Jurkat, Clone E6-1 (cell line): ENCODE measurements around the gene CLCA4.

Source experiments
- DNase-seq: peaks from one replicate; pipeline ENCODE4 v3.0.0-alpha.2; 2011; ENCODE audit warnings: low read depth, low spot score
- H3K4me3 ChIP-seq: 2 replicates; pipeline ENCODE4 v1.5.1; 2011; ENCODE audit warnings: mild to moderate bottlenecking, low read length, control low read depth, moderate library complexity

Gene CLCA4

DNA sequence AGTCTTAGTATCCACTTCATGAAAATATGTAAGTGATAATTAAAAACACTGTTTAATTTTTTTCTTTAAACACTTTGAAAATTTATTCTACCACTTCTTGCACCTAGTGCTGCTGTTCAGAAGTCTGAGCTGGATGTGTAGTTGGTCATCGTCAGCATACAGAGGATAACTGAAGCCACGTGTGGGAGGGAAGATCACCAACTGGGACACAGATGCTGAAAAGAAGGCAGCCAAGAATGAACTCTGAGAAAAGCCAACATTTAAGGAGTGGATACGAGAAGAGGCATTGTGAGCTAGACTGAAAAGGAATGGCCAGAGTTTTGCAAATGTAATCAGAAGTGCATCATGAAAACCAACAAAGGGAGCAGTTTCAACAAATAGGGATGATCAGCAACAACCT is 24.6 kb upstream of the CLCA4 start:
- H3K4me3 ChIP-seq: no peak overlapping the region
- DNase-seq: no peak

GRCh38 chr1:86523670-86524354 is 23.1 kb upstream of the CLCA4 start:
- DNase-seq: no peak
- H3K4me3 ChIP-seq: no peak overlapping the region

GRCh38 chr1:86527306-86527705 is 19.6 kb upstream of the CLCA4 start:
- DNase-seq: no peak
- H3K4me3 ChIP-seq: no peak overlapping the region

- DNase-seq: no peak
Observed at GRCh38 chr1:86530211-86530845, 16.6 kb upstream of the CLCA4 start.

DNA sequence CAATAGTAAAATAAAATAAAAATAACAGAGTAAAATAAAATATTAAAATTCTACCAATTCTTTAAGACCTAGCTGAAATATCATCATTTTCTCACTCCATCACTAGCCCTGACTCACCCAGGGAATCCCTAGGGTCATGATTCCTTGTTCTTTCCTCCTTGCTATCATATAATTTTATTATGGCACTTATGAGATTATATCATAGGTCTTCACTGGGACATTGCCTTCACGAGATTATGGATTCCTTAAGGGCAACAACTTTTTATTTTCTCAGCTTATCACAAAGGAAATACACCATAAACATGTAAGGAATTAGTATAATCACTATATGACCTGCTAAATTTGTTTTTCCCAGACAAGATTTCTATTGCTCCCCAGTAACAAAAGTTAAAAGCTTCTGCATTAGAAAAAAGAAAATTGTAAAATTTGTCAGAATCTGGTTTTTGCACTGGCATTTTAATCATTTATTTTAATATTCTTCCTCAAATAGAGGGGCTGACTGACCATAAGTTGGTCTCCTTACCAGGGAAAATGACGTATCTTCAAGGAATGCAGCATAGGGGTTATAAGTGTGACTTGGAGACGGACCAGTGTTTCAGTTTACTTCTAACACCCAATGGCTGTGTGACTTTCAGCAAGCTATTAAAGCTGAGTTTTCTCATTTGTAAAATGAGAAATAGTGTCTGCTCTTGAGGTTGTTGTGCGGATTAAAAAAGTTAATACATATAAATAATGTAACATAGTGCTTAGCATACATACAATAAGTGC is 8.8 kb upstream of the CLCA4 start:
- no peak for DNase-seq
- no peak overlapping the region for H3K4me3 ChIP-seq

More at GRCh38 chr1:86530211-86530845, 16.6 kb upstream of the CLCA4 start:
- H3K4me3 ChIP-seq: no peak overlapping the region

DNA sequence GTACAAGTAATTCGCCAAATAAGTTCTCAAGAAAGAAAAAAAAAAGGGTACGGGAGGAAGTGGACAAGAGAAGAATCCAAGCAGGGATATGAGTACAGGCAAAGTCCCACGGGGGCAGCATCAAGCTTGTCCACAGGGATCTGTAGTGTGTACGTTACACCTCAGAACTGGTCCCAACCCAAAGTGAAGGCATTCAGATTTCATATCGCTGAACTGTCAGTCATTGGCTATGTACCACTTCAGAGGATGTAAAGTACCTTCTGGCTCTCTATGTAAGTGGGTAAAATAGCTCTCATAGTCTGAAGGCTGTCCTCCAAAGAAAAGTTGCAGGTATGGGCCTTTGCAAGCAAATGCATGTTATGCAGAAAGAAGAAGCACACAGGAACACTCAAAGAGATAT is 8.1 kb upstream of the CLCA4 start:
- H3K4me3 ChIP-seq: no peak overlapping the region
- no peak for DNase-seq

- DNase-seq: no peak
- H3K4me3 ChIP-seq: no peak overlapping the region
Observed at GRCh38 chr1:86541859-86542258, 5.0 kb upstream of the CLCA4 start.

GRCh38 chr1:86542631-86543030 is 4.2 kb upstream of the CLCA4 start:
- no peak overlapping the region for H3K4me3 ChIP-seq
- DNase-seq: no peak

- H3K4me3 ChIP-seq: no peak overlapping the region
- no peak for DNase-seq
Observed at GRCh38 chr1:86548839-86549238, 2.0 kb downstream of the CLCA4 start.

GRCh38 chr1:86551305-86551704 is 4.4 kb downstream of the CLCA4 start:
- no peak overlapping the region for H3K4me3 ChIP-seq
- DNase-seq: no peak

- no peak for DNase-seq
- no peak overlapping the region for H3K4me3 ChIP-seq
Observed at GRCh38 chr1:86552376-86552775, 5.5 kb downstream of the CLCA4 start.

DNA sequence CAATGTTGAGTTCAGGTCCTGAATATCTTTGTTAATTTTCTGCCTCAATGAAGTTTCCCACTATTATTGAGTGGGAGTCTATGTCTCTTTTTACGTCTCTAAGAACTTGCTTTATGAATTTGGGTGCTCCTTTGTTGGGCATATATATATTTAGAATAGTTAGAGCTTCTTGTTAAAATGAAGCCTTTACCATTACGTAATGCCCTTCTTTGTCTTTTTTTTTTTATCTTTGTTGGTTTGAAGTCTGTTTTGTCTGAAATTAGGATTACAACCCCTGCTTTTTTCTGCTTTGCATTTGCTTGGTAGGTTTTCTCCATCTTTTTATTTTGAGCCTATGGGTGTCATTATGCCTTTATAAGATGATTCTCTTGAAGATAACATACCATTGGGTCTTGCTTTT is 10.9 kb downstream of the CLCA4 start:
- no peak for DNase-seq
- H3K4me3 ChIP-seq: no peak overlapping the region

- no peak for DNase-seq
Observed at GRCh38 chr1:86563849-86564248, 17.0 kb downstream of the CLCA4 start.

GRCh38 chr1:86567341-86567740 is 20.5 kb downstream of the CLCA4 start:
- no peak for DNase-seq
- no peak overlapping the region for H3K4me3 ChIP-seq

More at GRCh38 chr1:86563849-86564248, 17.0 kb downstream of the CLCA4 start:
- H3K4me3 ChIP-seq: no peak overlapping the region

DNA sequence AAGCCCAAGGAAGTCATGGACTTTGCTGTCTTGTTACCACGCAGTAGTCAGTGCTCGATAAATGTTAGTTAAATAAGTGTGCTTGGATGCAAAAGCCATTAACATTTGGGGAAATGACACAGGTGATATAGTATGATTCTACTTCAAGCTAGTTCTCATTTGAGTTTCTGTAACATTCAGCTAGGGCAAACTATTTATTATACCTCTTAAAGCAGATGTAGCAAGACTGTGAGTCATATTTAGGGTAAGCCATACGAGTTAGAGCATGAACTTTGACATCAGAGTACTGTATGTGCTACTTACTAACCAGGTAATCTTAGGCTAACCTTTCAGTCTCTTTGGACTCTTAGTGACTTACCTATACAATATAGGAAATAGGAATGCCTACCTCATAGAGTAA is 21.0 kb downstream of the CLCA4 start:
- DNase-seq: no peak
- H3K4me3 ChIP-seq: no peak overlapping the region

- no peak overlapping the region for H3K4me3 ChIP-seq
- no peak for DNase-seq
Observed at GRCh38 chr1:86573763-86574484, 27.0 kb downstream of the CLCA4 start.

GRCh38 chr1:86581231-86581630 is 34.4 kb downstream of the CLCA4 start:
- no peak overlapping the region for H3K4me3 ChIP-seq
- no peak for DNase-seq

GRCh38 chr1:86582161-86582560 is 35.3 kb downstream of the CLCA4 start:
- no peak overlapping the region for H3K4me3 ChIP-seq
- no peak for DNase-seq

DNA sequence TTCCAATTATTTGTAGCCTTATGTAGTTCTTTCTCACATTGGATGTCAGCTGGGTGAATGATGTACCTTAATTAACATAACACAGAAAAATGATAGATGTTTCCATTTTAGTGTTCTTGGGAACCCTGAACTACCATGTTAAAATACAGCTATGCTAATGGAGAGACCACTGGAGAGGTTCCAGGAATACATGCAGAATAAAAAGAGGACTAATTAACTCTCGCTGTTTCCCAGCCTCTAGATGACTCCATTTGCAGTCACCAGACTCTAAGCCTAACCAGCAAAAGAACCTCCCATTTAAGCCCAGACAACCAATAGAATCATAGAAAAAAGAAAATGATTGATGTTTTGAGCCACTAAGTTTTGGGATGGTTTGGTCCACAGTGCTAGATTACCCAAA is 36.2 kb downstream of the CLCA4 start:
- DNase-seq: no peak
- H3K4me3 ChIP-seq: no peak overlapping the region

DNA sequence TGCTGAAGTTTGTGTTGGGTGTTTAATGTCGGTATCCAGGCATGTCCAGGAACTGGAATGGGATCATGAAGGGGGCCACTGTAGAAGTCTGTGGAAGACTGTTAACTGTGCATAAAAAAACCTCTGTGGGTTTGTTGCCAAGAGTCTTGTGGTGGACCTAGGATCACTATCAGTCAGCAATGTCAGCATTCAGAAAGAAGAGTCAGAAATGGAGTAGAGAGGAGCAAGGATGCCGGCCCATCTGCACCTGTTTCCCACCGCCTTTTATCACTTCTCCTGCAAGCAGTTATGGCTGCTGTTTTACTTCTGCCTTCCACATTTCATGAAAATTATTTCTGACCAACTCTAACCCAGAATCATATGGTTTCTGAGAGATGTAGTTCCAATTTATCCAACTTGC is 36.7 kb downstream of the CLCA4 start:
- H3K4me3 ChIP-seq: no peak overlapping the region
- DNase-seq: no peak
